Nephron progenitor cell (in vitro differentiated cells): Measurements from ENCODE around the gene RHOH.
"Not testable (repeated sequence)": the region's sequence is repeated elsewhere in the genome, so short reads cannot be mapped to it uniquely, and the experiment has no call there.

Source experiments
- DNase-seq: peaks from one replicate; pipeline ENCODE4 v3.0.0; 2021
- H3K27ac Mint-ChIP-seq: 2 replicates; pipeline ENCODE4 v1.8.0; 2021; ENCODE audit warnings: mild to moderate bottlenecking, moderate library complexity, mixed read lengths
- H3K27me3 Mint-ChIP-seq: 2 replicates; pipeline ENCODE4 v1.8.0; 2021; ENCODE audit warnings: mild to moderate bottlenecking, low read depth, mixed read lengths; ENCODE audit not compliant: poor library complexity
- H3K36me3 Mint-ChIP-seq: 2 replicates; pipeline ENCODE4 v1.8.0; 2021; ENCODE audit warnings: low read depth, mixed read lengths
- H3K4me1 Mint-ChIP-seq: 2 replicates; pipeline ENCODE4 v1.8.0; 2021; ENCODE audit warnings: mixed read lengths
- H3K4me3 Mint-ChIP-seq: 2 replicates; pipeline ENCODE4 v1.8.0; 2021; ENCODE audit warnings: mild to moderate bottlenecking, moderate library complexity, mixed read lengths
- H3K9me3 Mint-ChIP-seq: 2 replicates; pipeline ENCODE4 v1.8.0; 2021; ENCODE audit warnings: mild to moderate bottlenecking, moderate library complexity, mixed read lengths
- TF ChIP-seq, protein P1 (sequence below): fragments of 200-600 bp; sonication (generic); IDR thresholded peaks from 2 replicates; pipeline ENCODE4 v1.5.0; 2021; ENCODE audit warnings: antibody characterized with exemption

The RHOH gene

DNA sequence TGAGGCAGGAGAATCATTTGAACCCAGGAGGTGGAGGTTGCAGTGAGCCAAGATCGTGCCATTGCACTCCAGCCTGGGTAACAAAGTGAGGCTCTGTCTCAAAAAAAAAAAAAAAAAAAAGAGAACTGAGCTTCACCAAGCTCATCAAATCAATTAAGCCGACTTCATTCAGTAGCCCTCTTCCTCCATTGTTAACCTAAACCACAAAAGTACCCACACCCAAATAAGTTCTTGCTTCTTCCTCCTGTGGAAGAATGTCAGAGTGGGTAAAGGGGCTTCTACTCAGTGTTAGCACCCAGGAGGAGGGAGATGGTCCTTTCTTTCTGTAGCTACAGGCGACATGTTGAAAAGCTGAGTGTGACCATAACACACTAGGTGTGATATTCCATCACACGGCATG is 79.7 kb downstream of the RHOH start:
- Mint-ChIP-seq H3K9me3 (peaks cover 7% of the 10 kb centered on the region), H3K27ac (no peak overlapping the region), H3K4me1 (peaks cover under 1% of the 10 kb centered on the region), H3K4me3 (no peak overlapping the region), H3K36me3 (no peaks in the 10 kb centered on the region), H3K27me3 (no peaks in the 10 kb centered on the region)
- TF ChIP-seq, protein P1, sequence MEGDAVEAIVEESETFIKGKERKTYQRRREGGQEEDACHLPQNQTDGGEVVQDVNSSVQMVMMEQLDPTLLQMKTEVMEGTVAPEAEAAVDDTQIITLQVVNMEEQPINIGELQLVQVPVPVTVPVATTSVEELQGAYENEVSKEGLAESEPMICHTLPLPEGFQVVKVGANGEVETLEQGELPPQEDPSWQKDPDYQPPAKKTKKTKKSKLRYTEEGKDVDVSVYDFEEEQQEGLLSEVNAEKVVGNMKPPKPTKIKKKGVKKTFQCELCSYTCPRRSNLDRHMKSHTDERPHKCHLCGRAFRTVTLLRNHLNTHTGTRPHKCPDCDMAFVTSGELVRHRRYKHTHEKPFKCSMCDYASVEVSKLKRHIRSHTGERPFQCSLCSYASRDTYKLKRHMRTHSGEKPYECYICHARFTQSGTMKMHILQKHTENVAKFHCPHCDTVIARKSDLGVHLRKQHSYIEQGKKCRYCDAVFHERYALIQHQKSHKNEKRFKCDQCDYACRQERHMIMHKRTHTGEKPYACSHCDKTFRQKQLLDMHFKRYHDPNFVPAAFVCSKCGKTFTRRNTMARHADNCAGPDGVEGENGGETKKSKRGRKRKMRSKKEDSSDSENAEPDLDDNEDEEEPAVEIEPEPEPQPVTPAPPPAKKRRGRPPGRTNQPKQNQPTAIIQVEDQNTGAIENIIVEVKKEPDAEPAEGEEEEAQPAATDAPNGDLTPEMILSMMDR, result no peak
- DNase-seq, result no peak

DNA sequence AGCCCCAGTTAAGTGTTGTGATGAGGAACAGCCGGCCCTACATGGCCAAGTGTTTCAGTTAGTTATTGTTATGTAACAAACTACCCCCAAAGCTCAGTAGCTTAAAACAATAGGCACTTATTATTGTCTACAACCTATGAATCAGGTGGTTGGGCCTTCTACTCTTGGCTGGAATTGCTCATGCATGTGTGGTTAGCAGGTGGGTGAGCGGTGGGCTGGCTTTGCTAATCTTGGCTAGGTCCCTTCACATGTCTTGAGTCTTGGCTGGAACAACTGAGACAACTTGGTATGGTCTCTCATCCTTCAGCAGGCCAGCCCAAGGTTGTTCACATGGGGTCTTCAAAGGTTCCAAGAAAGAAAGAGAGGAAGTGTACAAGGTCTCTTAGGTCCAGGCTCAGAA is 83.8 kb downstream of the RHOH start:
- peaks cover 16% of the 10 kb centered on the region for H3K9me3 Mint-ChIP-seq
- no peak for DNase-seq
- peaks cover 24% of the 10 kb centered on the region for H3K4me1 Mint-ChIP-seq
- peaks cover 3% of the 10 kb centered on the region for H3K36me3 Mint-ChIP-seq
- H3K4me3 Mint-ChIP-seq, result no peak overlapping the region
- peaks cover 3% of the 10 kb centered on the region for H3K27me3 Mint-ChIP-seq
- TF ChIP-seq, protein P1, result no peak
- no peak overlapping the region for H3K27ac Mint-ChIP-seq

DNA sequence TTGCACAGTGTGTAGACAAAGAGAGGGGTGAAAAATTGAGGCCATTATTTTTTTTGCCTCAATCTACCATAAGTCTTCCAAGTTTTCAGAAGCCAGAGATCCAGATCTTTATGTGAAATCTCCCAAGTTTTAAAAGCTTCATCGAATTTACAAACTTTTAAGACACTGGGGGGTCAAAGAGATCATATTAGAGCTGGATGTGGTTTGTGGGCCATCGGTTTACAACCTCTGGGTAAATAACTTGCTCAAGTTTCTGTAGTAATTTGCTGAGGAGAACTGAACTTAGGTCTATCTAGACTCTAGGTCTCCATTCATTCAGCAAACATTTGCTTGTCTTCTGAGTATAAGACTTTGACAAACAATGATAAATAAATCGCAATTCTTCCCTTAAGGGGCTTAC is 84.3 kb downstream of the RHOH start:
- TF ChIP-seq, protein P1, result no peak
- no peak for DNase-seq
- Mint-ChIP-seq H3K4me3 (no peak overlapping the region), H3K27ac (no peak overlapping the region), H3K9me3 (peaks cover 16% of the 10 kb centered on the region), H3K27me3 (peaks cover 9% of the 10 kb centered on the region), H3K36me3 (peaks cover 3% of the 10 kb centered on the region), H3K4me1 (peaks cover 24% of the 10 kb centered on the region)

- no peak for DNase-seq
- TF ChIP-seq, protein P1, result no peak
- H3K4me3 Mint-ChIP-seq, result no peak overlapping the region
- peaks cover 16% of the 10 kb centered on the region for H3K9me3 Mint-ChIP-seq
- peaks cover 24% of the 10 kb centered on the region for H3K4me1 Mint-ChIP-seq
- peak overlapping the region; percentile 83 for H3K27ac Mint-ChIP-seq
- peaks cover 10% of the 10 kb centered on the region for H3K27me3 Mint-ChIP-seq
- H3K36me3 Mint-ChIP-seq, result peaks cover 3% of the 10 kb centered on the region
These were observed 85.1 kb downstream of the RHOH start for GRCh38 chr4:40281913-40282312.

DNA sequence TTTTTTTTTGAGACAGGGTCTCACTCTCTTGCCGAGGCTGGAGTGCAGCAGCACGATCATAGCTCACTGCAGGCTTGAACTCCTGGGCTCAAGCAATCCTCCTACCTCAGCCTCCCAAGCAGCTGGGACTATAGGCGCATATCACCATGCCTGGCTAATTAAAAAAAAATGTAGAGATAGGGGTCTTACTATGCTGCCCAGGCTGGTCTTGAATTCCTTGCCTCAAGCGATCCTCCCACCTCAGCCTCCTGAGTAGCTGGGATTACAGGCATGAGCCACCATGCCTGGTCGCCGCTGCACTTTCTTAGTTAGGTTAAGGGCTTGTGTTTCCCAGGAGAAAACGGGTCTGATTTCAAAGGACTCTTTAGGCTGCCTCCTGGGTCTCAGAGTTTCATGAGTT is 86.0 kb downstream of the RHOH start:
- not testable (repeated sequence) for H3K36me3 Mint-ChIP-seq, H3K27ac Mint-ChIP-seq, DNase-seq, H3K4me3 Mint-ChIP-seq, H3K27me3 Mint-ChIP-seq
- H3K9me3 Mint-ChIP-seq, result peaks cover 16% of the 10 kb centered on the region
- H3K4me1 Mint-ChIP-seq, result peaks cover 24% of the 10 kb centered on the region

- H3K4me1 Mint-ChIP-seq, result peaks cover 24% of the 10 kb centered on the region
- no peak for DNase-seq
- TF ChIP-seq, protein P1, result no peak
- H3K27me3 Mint-ChIP-seq, result peaks cover 13% of the 10 kb centered on the region
- peaks cover 16% of the 10 kb centered on the region for H3K9me3 Mint-ChIP-seq
- peaks cover 3% of the 10 kb centered on the region for H3K36me3 Mint-ChIP-seq
- H3K27ac Mint-ChIP-seq, result peak overlapping the region; percentile 71
- no peak overlapping the region for H3K4me3 Mint-ChIP-seq
These were observed 86.6 kb downstream of the RHOH start for GRCh38 chr4:40283413-40283812.
